ENCODE measurements around the gene YPEL3.

Gene YPEL3

GRCh38 chr16:30088237-30088831 lies 7.7 kb downstream of the YPEL3 start:
- CTCF ChIA-PET = no interaction called here
- no peak for TF ChIP-seq CTCF (IDR thresholded peaks at IDR 0.05; ENCODE audit: control extremely low read depth, extremely low read depth, low read depth, missing control alignments)
- POLR2A ChIA-PET = interaction anchor here (0.5 to 1.2 kb wide), 2 partner anchors 23 to 524 kb away, joined by 3 to 4 read pairs; partner anchors contain the start of gene ALDOA
- DNase-seq (ENCODE audit: extremely low spot score) = no peak

GRCh38 chr16:30087181-30087898 lies 8.7 kb downstream of the YPEL3 start:
- ChIA-PET POLR2A (interaction anchor here (0.5 kb wide), 1 partner anchor 803 kb away, joined by 4 read pairs; no protein-coding TSS in a partner anchor), CTCF (no interaction called here)
- TF ChIP-seq CTCF (IDR thresholded peaks at IDR 0.05; ENCODE audit: control extremely low read depth, extremely low read depth, low read depth, missing control alignments) = no peak
- no peak for DNase-seq (ENCODE audit: extremely low spot score)

GRCh38 chr16:30086291-30087140 lies 9.5 kb downstream of the YPEL3 start:
- DNase-seq (ENCODE audit: extremely low spot score) = no peak
- POLR2A ChIA-PET = interaction anchor here (0.5 kb wide), 1 partner anchor 803 kb away, joined by 4 read pairs; no protein-coding TSS in a partner anchor

GRCh38 chr16:30085820-30086219 lies 10.2 kb downstream of the YPEL3 start:
- ChIA-PET POLR2A (interaction anchor here (0.6 kb wide), 1 partner anchor 297 kb away, joined by 4 read pairs; no protein-coding TSS in a partner anchor), CTCF (no interaction called here)
- no peak for TF ChIP-seq CTCF (IDR thresholded peaks at IDR 0.05; ENCODE audit: control extremely low read depth, extremely low read depth, low read depth, missing control alignments)
- DNase-seq (ENCODE audit: extremely low spot score) = no peak

More at GRCh38 chr16:30086291-30087140, 9.5 kb downstream of the YPEL3 start:
- CTCF ChIA-PET = no interaction called here
- no peak for TF ChIP-seq CTCF (IDR thresholded peaks at IDR 0.05; ENCODE audit: control extremely low read depth, extremely low read depth, low read depth, missing control alignments)

GRCh38 chr16:30085247-30085646 lies 10.8 kb downstream of the YPEL3 start:
- TF ChIP-seq CTCF (IDR thresholded peaks at IDR 0.05; ENCODE audit: control extremely low read depth, extremely low read depth, low read depth, missing control alignments) = no peak
- POLR2A ChIA-PET = interaction anchor here (0.6 kb wide), 1 partner anchor 298 kb away, joined by 4 read pairs; no protein-coding TSS in a partner anchor
- no peak for DNase-seq (ENCODE audit: extremely low spot score)
- CTCF ChIA-PET = no interaction called here

GRCh38 chr16:30084816-30085159 lies 11.2 kb downstream of the YPEL3 start:
- POLR2A ChIA-PET = no interaction called here
- no peak for TF ChIP-seq CTCF (IDR thresholded peaks at IDR 0.05; ENCODE audit: control extremely low read depth, extremely low read depth, low read depth, missing control alignments)
- CTCF ChIA-PET = no interaction called here
- DNase-seq (ENCODE audit: extremely low spot score) = no peak
